HL-60/S4 (cell line): ENCODE data around the gene CHD9NB.

Experiments used
- in situ Hi-C: fragments of 300-500 bp; cut with MboI; formaldehyde crosslinking; loops from 2 replicates; pipeline ENCODE4 v1.14.3; 2022; ENCODE audit warnings: low sequenced_read_pairs

CHD9NB gene

GRCh38 chr16:53035176-53035942 is 17.3 kb downstream of the CHD9NB start:
- in situ Hi-C loops: no loop called here

- in situ Hi-C loops: no loop called here
Observed at GRCh38 chr16:53034306-53034705, 18.4 kb downstream of the CHD9NB start.

- in situ Hi-C loops: no loop called here
Observed at GRCh38 chr16:53031323-53031942, 21.3 kb downstream of the CHD9NB start.

- in situ Hi-C loops: no loop called here
Observed at GRCh38 chr16:53029971-53030370, 22.7 kb downstream of the CHD9NB start.

GRCh38 chr16:53024045-53024444 is 28.7 kb downstream of the CHD9NB start:
- in situ Hi-C loops: no loop called here

GRCh38 chr16:53022374-53022773 is 30.3 kb downstream of the CHD9NB start:
- in situ Hi-C loops: no loop called here

- in situ Hi-C loops: no loop called here
Observed at GRCh38 chr16:53018834-53019416, 33.8 kb downstream of the CHD9NB start.

- in situ Hi-C loops: no loop called here
Observed at GRCh38 chr16:53014287-53014686, 38.4 kb downstream of the CHD9NB start.

- in situ Hi-C loops: no loop called here
Observed at GRCh38 chr16:53007095-53007494, 45.6 kb downstream of the CHD9NB start.

- in situ Hi-C loops: no loop called here
Observed at GRCh38 chr16:52997922-52998321, 54.8 kb downstream of the CHD9NB start.

GRCh38 chr16:52994942-52995341 is 57.8 kb downstream of the CHD9NB start:
- in situ Hi-C loops: no loop called here

GRCh38 chr16:52993179-52993578 is 59.5 kb downstream of the CHD9NB start:
- in situ Hi-C loops: no loop called here

- in situ Hi-C loops: no loop called here
Observed at GRCh38 chr16:52991572-52991971, 61.1 kb downstream of the CHD9NB start.
